ENCODE data around the gene LGALS8. TPM values are rescaled to one million over a fixed set of nuclear protein-coding genes. Genes with fewer than 3 reads are reported as not detected.

The LGALS8 gene
- total and polyA plus RNA-seq, 2 donors (not counting 1 experiment from before 2014, with no cell fraction given) = 38.0 to 67.0 TPM

DNA sequence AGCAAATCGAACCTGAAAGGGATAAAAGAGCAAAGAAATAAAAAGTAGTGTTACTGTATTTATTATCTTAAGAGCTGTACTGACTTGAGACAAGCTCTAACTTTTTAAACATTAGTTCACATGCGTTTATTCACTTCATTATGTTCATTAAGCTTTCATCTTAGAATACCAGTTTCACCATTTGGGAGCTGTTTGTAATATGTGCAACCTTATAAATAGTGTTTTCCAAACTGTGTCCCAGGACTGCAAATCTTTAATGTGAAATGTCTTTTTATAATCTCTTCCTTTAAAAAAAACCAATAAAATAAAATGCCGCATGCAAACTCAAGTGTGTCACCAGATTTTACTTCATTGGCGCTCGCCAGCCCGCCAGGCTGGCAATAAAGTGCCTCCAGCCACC lies 28.3 kb downstream of the LGALS8 start:
- ChIA-PET CTCF (no interaction called here), POLR2A (no interaction called here)
- Histone ChIP-seq H3K36me3 (replicated peaks in 1 of 2; ENCODE audit: control extremely low read depth in 1 of 2, control insufficient read depth in 1 of 2, extremely low read depth in 1 of 2, insufficient read depth in 2 of 2, low read length in 1 of 2) (peaks cover 2 to 87% of the 10 kb centered on the region in 2 experiments), H2AFZ (ENCODE audit: insufficient read depth, low read depth, low read length, poor library complexity, severe bottlenecking) (no peak overlapping the region), H4K20me1 (ENCODE audit: control insufficient read depth, insufficient read depth, low read length, poor library complexity, severe bottlenecking) (no peaks in the 10 kb centered on the region), H3K4me2 (replicated peaks; ENCODE audit: low read depth, low read length, poor library complexity, severe bottlenecking) (no peak overlapping the region), H3K79me2 (ENCODE audit: control insufficient read depth, insufficient read depth, low read length) (no peaks in the 10 kb centered on the region), H3K27ac (ENCODE audit: low read length in 2 of 2) (no peak overlapping the region), H3K9ac (ENCODE audit: low read length) (no peak overlapping the region), H3K27me3 (replicated peaks in 1 of 4; ENCODE audit: control extremely low read depth in 1 of 4, control insufficient read depth in 3 of 4, insufficient read depth in 4 of 4, low read length in 3 of 4) (no peaks in the 10 kb centered on the region), H3K4me3 (ENCODE audit: control extremely low read depth in 1 of 5, extremely low read depth in 1 of 5, insufficient read depth in 1 of 5, low read depth in 2 of 5, low read length in 4 of 5) (no peak overlapping the region), H3K9me3 (ENCODE audit: control extremely low read depth in 1 of 3, control insufficient read depth in 2 of 3, insufficient read depth in 1 of 3, low read length in 2 of 3) (no peaks in the 10 kb centered on the region), H3K4me1 (ENCODE audit: control insufficient read depth in 2 of 2, insufficient read depth in 2 of 2, low read length in 2 of 2) (no peaks in the 10 kb centered on the region)
- no peaks in the 10 kb centered on the region for H3K9me3 Mint-ChIP-seq (ENCODE audit: insufficient read depth)
- DNase-seq (no peak), ATAC-seq (ENCODE audit: low read depth) (no peak)
- intact Hi-C loops (cut with micrococcal nuclease) = no loop called here
- no peak overlapping the region for H3K27ac Mint-ChIP-seq
- H3K4me1 Mint-ChIP-seq = no peaks in the 10 kb centered on the region
- H3K4me3 Mint-ChIP-seq = no peak overlapping the region
- WGBS (ENCODE audit: insufficient coverage) = no CpG with 5 or more reads among the region's 6 CpGs
- no peaks in the 10 kb centered on the region for H3K27me3 Mint-ChIP-seq
- TF ChIP-seq EZH2 (IDR thresholded peaks at IDR 0.05; ENCODE audit: borderline replicate concordance, insufficient read depth, low read depth, low read length, poor library complexity, severe bottlenecking) = no peak
- TF ChIP-seq, protein P1, sequence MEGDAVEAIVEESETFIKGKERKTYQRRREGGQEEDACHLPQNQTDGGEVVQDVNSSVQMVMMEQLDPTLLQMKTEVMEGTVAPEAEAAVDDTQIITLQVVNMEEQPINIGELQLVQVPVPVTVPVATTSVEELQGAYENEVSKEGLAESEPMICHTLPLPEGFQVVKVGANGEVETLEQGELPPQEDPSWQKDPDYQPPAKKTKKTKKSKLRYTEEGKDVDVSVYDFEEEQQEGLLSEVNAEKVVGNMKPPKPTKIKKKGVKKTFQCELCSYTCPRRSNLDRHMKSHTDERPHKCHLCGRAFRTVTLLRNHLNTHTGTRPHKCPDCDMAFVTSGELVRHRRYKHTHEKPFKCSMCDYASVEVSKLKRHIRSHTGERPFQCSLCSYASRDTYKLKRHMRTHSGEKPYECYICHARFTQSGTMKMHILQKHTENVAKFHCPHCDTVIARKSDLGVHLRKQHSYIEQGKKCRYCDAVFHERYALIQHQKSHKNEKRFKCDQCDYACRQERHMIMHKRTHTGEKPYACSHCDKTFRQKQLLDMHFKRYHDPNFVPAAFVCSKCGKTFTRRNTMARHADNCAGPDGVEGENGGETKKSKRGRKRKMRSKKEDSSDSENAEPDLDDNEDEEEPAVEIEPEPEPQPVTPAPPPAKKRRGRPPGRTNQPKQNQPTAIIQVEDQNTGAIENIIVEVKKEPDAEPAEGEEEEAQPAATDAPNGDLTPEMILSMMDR (IDR thresholded peaks at IDR 0.05) = no peak

GRCh38 chr1:236552901-236553300 lies 29.1 kb downstream of the LGALS8 start:
- ChIA-PET POLR2A (no interaction called here), CTCF (no interaction called here)
- WGBS (ENCODE audit: insufficient coverage) = no CpG with 5 or more reads among the region's 1 CpG
- H3K4me1 Mint-ChIP-seq = no peaks in the 10 kb centered on the region
- ATAC-seq (ENCODE audit: low read depth) (no peak), DNase-seq (no peak)
- TF ChIP-seq, protein P1 (IDR thresholded peaks at IDR 0.05) = no peak
- no peak for TF ChIP-seq EZH2 (IDR thresholded peaks at IDR 0.05; ENCODE audit: borderline replicate concordance, insufficient read depth, low read depth, low read length, poor library complexity, severe bottlenecking)
- H3K4me3 Mint-ChIP-seq = no peak overlapping the region
- H3K79me2 ChIP-seq (ENCODE audit: control insufficient read depth, insufficient read depth, low read length) = no peaks in the 10 kb centered on the region
- H3K4me3 ChIP-seq (ENCODE audit: control extremely low read depth in 1 of 5, extremely low read depth in 1 of 5, insufficient read depth in 1 of 5, low read depth in 2 of 5, low read length in 4 of 5) = no peak overlapping the region
- no peaks in the 10 kb centered on the region for H4K20me1 ChIP-seq (ENCODE audit: control insufficient read depth, insufficient read depth, low read length, poor library complexity, severe bottlenecking)
- no peak overlapping the region for H3K9ac ChIP-seq (ENCODE audit: low read length)
- no peaks in the 10 kb centered on the region for H3K27me3 ChIP-seq (replicated peaks in 1 of 4; ENCODE audit: control extremely low read depth in 1 of 4, control insufficient read depth in 3 of 4, insufficient read depth in 4 of 4, low read length in 3 of 4)
- H3K4me1 ChIP-seq (ENCODE audit: control insufficient read depth in 2 of 2, insufficient read depth in 2 of 2, low read length in 2 of 2) = no peaks in the 10 kb centered on the region
- intact Hi-C loops (cut with micrococcal nuclease) = no loop called here
- no peaks in the 10 kb centered on the region for H3K9me3 ChIP-seq (ENCODE audit: control extremely low read depth in 1 of 3, control insufficient read depth in 2 of 3, insufficient read depth in 1 of 3, low read length in 2 of 3)
- no peak overlapping the region for H3K27ac ChIP-seq (ENCODE audit: low read length in 2 of 2)
- no peaks in the 10 kb centered on the region for H3K9me3 Mint-ChIP-seq (ENCODE audit: insufficient read depth)
- H3K4me2 ChIP-seq (replicated peaks; ENCODE audit: low read depth, low read length, poor library complexity, severe bottlenecking) = no peak overlapping the region
- H2AFZ ChIP-seq (ENCODE audit: insufficient read depth, low read depth, low read length, poor library complexity, severe bottlenecking) = no peak overlapping the region
- peaks cover 2 to 88% of the 10 kb centered on the region in 2 experiments for H3K36me3 ChIP-seq (replicated peaks in 1 of 2; ENCODE audit: control extremely low read depth in 1 of 2, control insufficient read depth in 1 of 2, extremely low read depth in 1 of 2, insufficient read depth in 2 of 2, low read length in 1 of 2)
- no peak overlapping the region for H3K27ac Mint-ChIP-seq
- no peaks in the 10 kb centered on the region for H3K27me3 Mint-ChIP-seq
